GM21723 (cell line): ENCODE measurements around the gene CEP112.

Experiments
- ATAC-seq: cut with Tn5 transposase; IDR thresholded peaks from one replicate; pipeline ENCODE4 v1.9.1; 2021; ENCODE audit warnings: mild to moderate bottlenecking, moderate library complexity; ENCODE audit not compliant: unreplicated experiment

CEP112 gene

GRCh38 chr17:65994679-65995078 is 197.3 kb downstream of the CEP112 start:
- ATAC-seq: no peak

- no peak for ATAC-seq
These were observed 197.8 kb downstream of the CEP112 start for GRCh38 chr17:65994114-65994513.

DNA sequence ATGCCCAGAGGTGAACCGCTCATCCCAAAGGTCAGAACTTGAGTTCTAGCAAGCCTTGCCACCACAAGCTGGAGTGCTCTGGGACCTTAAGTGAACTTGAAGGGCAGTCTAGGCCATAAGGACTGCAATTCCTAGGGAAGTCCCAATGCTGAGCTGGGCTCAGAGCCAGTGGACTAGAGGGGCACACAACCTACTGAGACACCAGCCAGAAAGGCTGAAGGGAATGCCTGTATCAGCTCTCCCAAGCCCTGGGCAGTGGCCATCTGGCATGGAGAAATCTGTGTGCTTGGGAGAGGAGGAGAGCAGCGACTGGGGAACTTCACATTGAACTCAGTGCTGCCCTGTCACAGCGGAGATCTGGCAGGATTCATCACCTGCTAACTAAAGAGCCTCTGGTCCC is 201.3 kb downstream of the CEP112 start:
- ATAC-seq: no peak

DNA sequence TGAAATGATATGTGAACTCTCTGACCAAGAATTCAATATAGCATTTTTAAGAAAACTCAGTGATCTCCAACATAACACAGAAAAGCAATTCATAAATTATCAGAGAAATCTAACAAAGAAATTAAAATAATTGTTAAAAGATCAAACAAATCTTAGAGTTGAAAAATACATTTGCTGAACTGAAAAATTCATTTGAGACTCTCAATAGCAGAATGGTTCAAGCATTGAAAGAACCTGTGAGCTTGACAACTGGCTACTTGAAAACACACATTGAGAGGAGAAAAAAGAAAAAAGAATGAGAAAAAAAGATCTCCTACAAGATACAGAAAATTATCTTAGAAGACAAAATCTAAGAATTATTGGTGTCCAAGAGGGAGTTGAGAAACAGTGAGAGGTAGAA is 203.5 kb downstream of the CEP112 start:
- ATAC-seq: no peak

DNA sequence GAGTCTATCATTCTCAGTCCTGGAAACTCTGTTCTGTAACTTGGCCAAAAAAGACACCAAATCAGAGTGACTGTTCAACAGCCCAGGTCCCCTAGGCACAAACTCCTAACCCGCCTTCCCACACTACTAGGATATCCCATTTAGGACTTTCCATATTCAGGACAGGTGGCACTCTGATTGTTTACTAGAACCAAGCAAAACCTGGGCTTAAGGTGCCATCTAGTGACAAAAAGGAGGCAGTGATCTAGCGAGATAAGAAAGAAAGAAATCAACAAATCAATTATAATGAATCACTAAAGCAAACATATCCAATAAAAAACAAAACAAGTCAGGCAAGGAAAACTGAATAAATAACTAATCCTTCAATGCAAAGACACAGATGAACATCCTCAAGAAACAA is 203.9 kb downstream of the CEP112 start:
- no peak for ATAC-seq

DNA sequence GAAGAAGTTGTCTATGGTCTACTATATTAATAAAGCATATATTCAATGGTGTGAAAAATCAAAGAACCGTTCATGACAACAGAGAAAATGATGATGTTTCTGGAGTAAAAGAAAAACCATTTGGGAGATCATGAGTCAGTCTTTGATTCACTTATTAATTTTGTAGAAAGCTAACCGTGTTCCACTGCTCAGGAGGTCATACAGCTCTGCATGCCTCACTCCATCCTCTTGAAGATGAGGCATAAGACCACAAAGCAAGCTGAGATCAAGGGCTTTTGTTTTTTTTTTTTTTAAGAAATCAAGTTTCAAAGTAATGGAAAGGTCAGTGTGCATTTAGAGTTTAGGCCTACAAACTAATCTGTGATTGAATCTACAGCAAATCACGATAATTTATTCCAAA is 206.4 kb downstream of the CEP112 start:
- ATAC-seq: no peak

DNA sequence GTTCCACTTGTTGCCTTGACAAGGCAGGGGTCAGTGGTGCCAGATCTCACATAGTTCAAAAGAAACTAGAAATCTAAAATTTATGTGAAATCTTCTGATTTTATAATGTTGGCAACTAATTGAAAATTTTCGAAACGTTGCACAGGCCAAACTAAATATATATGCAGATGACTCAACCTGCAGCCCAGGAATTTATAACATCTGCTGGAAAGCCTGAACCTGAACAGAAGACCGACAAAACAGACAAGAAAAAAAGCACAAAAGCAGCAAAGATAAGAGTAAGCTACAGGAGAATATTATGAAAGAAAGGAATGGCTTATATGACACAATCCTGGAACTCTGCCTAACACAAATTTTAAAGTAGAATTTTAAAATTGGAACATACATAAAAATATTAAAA is 207.6 kb downstream of the CEP112 start:
- no peak for ATAC-seq

- ATAC-seq: no peak
These were observed 213.1 kb downstream of the CEP112 start for GRCh38 chr17:65978871-65979270.

DNA sequence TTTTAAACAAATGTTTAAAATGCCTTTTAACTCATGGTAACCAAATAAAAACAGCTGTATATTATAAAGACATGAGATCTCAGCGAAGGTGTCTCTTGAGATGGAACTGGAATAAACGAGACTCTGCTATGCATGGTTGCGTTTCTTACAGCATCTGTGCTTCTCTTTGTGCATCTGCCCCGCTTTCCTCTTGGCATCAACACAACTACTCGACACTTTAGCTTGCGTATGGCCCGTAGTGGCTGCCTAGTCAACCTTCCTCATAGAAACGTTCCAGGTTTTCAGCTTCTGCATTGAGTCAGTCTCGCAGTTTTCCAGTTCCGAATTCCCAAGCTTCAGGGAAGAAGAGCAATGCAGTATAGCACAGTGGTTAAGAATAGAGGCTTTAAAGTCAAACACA is 214.9 kb downstream of the CEP112 start:
- no peak for ATAC-seq

- no peak for ATAC-seq
These were observed 216.1 kb downstream of the CEP112 start for GRCh38 chr17:65975878-65976277.

DNA sequence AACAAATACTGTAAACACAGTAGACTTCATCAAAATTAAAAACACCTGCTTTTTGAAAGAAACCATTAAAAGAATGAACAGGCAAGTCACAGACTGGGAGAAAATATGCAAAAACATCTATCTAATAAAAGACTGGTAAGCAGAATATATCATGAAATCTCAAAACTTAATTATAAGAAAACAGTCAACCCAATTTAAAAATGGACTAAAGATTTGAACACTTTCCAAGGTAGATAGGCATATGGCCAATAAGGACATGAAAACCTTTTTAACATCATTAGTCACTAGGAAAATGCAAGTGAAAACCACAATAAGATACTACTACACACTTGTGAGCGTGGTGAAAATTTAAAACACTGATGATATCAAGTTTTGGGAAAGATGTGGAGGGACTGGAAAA is 218.7 kb downstream of the CEP112 start:
- ATAC-seq: no peak

DNA sequence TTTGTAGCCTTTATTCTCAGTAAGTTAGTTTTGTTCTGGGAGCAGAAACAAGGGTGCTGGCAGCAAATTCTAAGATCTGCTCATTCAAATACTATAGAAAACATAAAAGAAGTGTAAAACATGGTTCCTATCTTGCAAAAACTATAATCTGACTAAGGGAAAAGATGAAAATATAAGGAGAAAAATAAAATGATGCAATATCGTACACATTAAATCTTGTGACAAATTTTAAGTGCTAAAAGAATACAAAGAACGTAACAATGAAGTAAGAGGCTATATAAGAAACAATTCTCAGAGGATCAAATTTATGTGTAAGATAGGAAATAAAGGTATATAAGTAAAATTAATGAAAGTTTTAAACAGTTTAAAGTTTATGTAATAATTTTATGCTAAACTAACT is 224.6 kb downstream of the CEP112 start:
- ATAC-seq: no peak

DNA sequence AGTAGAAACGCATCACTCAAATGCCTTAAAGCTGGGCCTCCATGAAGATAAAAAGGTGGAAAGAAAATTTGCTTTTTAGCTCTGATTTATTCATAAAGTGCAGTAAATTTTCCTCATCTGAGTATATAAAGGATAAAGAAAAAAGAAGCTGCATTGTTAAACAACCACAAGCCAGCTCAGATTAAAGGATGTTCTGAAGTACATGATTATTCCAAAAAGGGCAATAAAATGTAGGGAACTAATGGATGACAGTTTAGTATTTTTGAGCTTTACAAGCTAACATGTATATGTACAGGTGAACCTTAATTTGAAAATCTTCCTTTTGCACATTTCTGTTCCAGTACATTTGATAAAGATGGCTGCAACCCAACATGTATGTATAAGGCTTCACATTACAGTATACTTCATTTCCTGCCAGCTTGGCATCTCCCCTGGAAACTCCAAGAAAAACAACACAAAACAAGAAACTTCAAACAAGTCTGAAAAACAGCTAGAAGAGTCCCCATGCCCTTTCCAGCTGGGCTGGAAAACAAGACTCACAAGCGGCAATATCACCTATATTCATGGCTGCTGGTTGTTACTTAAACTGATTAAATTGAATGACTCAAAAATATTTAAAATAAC is 225.7 kb downstream of the CEP112 start:
- no peak for ATAC-seq

- ATAC-seq: no peak
These were observed 228.8 kb downstream of the CEP112 start for GRCh38 chr17:65963179-65963578.

GRCh38 chr17:65959630-65960029 is 232.3 kb downstream of the CEP112 start:
- no peak for ATAC-seq

DNA sequence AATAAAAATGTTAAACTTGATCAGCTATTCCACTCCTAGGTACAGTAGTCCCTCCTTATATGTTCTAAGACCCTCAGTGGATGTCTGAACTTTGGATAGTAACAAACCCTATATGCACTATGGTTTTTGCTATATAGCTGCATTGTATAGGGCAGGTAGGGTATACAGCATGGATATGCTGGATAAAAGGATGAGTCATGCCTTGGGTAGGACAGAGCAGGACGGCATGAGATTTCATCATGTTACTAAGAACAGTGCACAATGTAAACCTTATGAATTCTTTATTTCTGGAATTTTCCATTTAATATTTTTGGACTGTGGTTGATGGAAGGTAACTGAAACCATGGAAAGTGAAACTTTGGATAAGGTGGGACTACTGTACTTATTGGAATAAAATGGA is 235.1 kb downstream of the CEP112 start:
- ATAC-seq: no peak

DNA sequence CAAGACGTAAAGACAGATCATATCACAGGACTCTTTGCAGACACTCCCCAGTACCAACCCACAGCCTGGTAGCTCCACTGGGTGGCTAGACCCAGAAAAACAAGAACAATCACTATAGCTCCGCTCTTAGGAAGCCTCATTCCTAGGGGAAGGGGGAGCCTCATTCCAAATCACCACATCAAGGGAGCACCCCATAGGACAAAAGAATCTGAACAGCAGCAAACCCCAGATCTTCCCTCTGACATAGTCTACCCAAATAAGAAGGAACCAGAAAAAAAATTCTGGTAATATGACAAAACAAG is 237.8 kb downstream of the CEP112 start:
- no peak for ATAC-seq

DNA sequence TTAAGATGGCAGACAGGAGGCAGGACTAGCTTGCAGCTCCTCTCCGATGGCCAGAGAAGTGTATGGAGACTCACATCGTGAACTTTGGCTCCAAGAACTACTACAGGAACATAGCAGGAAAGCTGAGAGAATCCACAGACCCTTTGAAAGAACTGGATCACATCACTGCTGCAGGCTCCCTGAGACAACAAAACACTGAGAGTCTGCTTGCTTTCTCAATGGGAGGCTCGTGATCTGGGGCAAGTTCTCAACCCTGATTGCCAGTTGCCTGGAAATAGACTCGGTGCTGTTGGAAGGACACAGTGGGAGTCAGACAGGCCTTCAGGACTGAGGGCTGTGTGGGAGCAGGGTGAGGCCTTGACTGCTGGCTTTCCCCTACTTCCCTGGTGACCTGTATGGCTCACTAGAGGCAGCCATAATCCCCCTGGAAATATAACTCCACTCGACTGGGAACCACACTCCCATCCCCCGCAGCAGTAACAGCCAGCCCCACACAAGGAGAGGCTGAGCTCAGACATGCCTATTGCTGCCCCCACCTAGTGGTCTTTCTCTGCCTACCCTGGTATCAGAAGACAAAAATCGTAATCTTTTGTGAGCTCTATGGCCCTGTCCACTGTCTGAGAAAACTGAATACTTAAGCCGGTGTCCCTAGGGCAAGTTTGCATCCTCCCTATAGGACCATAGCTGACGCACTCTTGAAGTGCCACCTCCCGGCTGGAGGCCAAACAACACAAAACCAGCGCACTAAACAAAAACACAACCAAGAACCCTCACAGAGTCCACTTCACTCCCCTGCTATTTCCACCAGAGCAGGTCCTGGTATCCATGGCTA is 238.4 kb downstream of the CEP112 start:
- ATAC-seq: no peak

GRCh38 chr17:65952586-65952985 is 239.3 kb downstream of the CEP112 start:
- no peak for ATAC-seq

DNA sequence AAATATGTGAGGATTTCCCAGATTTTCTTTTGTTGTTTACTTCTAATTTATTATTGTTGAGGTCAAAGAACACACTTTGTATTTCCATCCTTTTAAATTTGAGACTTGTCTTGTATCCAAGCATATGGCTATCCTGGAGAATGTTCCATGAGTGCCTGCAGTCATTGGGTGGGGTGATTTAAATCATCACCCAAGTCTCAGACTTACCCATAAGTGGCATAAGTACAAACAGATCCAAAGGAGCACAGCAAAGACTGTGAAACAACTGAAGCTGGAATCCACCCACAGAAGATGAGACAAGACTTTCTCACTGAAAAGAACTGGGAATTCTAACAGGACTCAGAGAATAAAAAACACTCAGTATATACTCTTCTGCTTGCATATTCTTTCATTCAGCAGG is 239.9 kb downstream of the CEP112 start:
- ATAC-seq: no peak

GRCh38 chr17:65947831-65948230 is 244.1 kb downstream of the CEP112 start:
- no peak for ATAC-seq

GRCh38 chr17:65942592-65942991 is 249.3 kb downstream of the CEP112 start:
- no peak for ATAC-seq

DNA sequence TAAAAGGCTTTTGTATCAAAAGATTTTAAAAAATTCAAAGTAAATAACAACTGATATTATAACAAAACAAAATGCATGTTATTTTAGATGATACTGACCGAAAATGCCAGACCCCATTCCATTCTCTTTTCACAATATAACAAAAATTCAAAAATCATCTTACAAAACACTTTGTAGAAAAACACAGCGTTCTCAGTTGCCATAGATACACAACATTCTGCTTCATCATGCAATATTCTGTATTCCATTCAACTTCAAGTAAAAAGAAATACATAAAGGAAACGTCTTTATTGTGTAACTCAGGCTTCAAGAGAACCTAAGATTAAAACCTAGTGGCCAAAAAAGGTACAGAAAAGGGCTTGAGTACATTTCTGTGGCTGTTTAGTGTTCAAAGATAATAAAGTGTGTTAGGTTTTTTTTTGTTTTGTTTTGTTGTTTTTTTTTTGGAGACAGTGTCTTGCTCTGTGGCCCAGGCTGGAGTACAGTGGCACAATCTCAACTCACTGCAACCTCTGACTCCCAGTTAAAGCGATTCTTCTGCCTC is 250.5 kb downstream of the CEP112 start:
- no peak for ATAC-seq
